ENCODE data around the gene MT2A.

GRCh38 chr16:56589141-56590039 lies 19.0 kb upstream of the MT2A start, which contains the start of gene MT3:
- TF ChIP-seq, protein P1, sequence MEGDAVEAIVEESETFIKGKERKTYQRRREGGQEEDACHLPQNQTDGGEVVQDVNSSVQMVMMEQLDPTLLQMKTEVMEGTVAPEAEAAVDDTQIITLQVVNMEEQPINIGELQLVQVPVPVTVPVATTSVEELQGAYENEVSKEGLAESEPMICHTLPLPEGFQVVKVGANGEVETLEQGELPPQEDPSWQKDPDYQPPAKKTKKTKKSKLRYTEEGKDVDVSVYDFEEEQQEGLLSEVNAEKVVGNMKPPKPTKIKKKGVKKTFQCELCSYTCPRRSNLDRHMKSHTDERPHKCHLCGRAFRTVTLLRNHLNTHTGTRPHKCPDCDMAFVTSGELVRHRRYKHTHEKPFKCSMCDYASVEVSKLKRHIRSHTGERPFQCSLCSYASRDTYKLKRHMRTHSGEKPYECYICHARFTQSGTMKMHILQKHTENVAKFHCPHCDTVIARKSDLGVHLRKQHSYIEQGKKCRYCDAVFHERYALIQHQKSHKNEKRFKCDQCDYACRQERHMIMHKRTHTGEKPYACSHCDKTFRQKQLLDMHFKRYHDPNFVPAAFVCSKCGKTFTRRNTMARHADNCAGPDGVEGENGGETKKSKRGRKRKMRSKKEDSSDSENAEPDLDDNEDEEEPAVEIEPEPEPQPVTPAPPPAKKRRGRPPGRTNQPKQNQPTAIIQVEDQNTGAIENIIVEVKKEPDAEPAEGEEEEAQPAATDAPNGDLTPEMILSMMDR (IDR thresholded peaks at IDR 0.05) = no peak
- no peak for TF ChIP-seq POLR2A (IDR thresholded peaks at IDR 0.05)
